HG02642 (cell line): Measurements from ENCODE around the gene UBE2I.
"Not testable (repeated sequence)": the region's sequence is repeated elsewhere in the genome, so short reads cannot be mapped to it uniquely, and the experiment has no call there.

ENCODE experiments used
- ATAC-seq: cut with Tn5 transposase; IDR thresholded peaks from one replicate; pipeline ENCODE4 v1.9.1; 2021; ENCODE audit warnings: mild to moderate bottlenecking; ENCODE audit not compliant: unreplicated experiment, poor library complexity

The UBE2I gene

DNA sequence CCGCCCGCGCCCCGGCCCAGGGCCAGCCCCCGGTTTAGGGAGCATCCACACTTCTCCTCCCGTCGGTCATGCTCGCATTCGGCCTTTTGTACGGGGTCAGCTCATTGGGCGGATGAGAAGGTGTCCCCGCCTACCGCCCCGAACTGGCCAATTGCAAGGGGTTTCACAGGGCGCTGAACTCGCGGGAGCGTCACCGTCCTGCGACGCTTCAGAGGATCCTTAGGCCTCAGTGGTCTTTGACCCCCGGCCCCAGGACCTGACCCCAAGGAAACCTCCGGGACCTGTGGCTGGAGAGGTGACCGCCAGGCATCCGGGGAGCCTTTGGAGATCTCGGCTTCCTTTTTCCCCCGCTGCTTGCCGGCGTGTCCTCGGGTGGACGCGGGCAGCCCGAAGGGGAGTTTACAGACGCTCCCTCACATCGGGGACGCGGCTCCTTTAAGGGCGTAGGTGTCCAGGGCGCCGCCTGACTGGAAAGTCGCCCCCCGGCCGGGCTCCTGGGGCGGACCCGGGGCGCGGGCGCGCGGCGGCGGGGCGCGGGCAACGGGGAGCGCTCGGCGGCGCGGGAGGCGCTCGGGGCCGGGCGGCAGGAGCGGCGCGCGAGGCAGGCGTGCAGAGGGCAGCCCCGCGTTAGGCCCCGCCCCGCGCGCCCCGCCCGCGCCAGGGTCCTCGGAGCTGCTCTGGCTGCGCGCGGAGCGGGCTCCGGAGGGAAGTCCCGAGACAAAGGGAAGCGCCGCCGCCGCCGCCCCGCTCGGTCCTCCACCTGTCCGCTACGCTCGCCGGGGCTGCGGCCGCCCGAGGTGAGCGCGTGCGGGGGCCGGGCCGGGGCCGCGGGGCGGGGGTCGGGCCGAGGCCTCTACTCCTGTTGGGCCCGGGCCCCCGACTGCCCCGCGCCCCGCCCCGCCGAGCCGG is at the start of gene UBE2I:
UBE2I (plus strand) TSS at position 660 of the 909 bp plus-strand sequence. CDS start 4,395 bp downstream, outside the sequence.
- peak; percentile 70 for ATAC-seq

- no peak for ATAC-seq
These were observed 49.7 kb upstream of the UBE2I start for GRCh38 chr16:1259760-1260068.

DNA sequence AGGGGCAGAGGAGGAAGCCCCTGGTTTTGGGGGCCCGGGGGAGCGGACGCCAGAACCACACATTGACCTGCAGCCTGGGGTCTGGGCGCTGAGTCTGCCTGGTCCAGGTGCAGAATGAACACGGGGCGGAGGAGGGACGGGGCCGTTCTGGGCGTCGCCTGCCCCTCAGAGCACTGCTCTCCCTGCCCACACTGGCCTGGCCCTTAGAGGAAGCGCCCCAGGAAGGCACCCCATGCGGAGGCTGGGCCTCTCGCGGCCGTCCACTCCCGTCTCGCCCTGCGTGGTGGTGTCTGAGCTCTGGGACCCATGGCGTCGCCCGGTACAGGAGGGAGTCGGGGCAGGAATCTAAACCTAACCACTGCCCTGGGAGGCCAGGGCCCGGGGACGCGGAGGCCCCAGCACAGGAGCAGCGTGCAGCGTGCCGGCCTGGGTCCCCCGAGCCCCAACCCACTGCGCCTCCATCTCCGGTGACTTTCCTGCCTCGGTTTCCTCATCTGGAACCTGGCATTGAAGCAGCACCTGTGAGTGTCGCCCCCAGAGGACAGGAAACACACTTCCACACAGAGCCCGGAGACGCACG is 49.2 kb upstream of the UBE2I start:
- ATAC-seq: no peak

DNA sequence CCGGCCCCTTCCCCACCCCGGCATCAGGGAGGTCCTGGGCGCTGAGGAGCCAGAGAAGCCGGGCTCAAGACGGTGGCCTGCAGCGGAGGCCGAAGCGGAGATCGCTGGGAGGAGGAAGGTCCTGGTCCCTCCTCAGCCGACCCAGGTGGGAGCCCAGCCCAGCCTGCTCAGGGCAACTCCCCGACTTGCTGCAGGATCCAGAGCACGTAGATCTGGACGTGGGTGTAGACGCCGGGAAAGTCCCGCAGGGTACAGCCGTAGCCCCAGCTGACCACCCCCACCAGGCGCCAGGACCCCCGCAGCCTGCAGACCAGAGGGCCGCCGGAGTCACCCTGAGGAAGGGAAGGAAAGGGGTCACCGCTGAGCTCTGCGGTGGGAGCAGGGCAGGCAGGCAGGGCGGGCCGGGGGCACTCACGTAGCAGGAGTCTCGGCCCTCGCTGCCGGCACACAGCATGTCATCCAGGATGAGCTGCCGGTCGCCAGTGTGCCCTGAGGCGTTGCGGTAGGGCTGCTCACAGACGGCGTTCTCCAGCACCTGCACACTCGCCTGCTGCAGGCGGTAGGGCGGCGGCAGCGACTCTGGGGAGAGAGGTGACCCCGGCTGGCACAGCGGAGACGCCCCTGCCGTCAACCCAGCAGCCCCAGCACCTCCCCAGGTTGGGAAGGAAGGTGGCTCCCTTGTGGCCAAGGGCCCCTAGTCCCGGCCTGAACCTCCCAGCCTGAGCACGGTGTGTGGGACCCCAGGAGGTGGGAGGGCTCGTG is 48.1 kb upstream of the UBE2I start:
- ATAC-seq: no peak

DNA sequence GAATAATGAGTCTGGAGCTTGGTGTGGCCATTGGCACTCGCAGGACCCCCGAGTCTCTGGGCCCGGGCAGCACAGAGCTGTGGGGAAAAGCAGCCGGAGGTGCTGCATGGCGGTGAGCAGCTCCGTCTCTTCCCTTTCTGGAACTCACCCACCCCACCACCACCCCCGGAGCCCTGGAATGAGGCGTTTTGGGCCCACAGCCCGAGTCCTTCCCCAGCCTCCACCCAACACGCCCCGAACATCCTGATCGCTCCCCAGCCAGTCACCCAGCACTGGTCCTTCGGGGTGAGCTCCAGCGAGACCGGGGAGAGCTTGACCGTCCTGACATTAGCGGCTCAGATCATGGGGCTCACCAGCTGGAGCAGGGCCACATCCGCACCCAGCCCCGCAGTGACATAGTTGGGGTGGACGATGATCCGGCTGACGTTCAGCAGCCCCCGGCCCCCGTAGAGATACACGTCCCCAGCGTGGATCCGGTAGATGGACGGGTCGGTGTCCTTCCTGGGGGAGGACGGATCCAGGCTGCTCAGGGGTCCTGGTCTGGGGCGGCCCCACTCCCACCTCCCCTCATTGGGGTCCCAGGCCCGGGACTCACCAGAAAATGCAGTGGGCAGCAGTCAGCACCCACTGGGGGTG is 47.1 kb upstream of the UBE2I start:
- ATAC-seq: no peak

GRCh38 chr16:1262846-1263221 is 46.6 kb upstream of the UBE2I start:
- no peak for ATAC-seq

DNA sequence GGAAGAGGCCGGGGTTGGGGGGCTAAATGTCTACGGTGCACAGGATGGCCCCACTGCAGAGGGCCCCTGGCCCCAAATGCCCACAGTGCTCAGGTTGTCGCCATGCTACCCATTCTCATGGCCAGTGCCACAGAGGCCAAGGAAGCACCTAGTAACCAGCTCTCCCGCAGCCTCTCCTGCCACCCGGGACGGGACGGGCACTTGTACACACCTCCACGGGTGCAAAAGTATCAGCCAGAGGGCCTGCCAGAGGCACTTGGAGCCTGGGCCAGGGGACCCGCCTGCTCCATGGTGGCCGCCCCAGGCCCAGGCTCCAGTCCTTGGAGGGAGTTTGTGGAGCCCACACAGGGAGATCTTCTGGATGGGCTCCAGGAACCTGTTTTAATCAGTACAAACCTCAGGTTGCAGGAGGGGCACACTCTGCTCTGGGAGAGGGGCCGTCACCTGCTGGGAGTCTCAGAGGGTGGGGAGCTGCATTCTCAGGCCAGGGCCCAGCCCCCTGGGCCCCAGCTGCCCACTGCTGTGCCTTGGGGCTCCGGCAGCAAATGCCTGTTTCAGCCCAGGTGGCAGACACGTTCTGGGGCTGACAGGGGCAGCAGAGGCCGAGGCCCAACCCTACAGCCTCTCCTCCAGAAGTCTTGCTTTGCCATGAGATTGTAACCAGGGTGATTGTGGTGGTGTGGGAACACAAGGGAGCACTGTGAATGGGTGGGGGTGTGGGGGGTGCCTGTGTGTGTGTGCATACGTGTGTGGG is 45.7 kb upstream of the UBE2I start:
- no peak for ATAC-seq

DNA sequence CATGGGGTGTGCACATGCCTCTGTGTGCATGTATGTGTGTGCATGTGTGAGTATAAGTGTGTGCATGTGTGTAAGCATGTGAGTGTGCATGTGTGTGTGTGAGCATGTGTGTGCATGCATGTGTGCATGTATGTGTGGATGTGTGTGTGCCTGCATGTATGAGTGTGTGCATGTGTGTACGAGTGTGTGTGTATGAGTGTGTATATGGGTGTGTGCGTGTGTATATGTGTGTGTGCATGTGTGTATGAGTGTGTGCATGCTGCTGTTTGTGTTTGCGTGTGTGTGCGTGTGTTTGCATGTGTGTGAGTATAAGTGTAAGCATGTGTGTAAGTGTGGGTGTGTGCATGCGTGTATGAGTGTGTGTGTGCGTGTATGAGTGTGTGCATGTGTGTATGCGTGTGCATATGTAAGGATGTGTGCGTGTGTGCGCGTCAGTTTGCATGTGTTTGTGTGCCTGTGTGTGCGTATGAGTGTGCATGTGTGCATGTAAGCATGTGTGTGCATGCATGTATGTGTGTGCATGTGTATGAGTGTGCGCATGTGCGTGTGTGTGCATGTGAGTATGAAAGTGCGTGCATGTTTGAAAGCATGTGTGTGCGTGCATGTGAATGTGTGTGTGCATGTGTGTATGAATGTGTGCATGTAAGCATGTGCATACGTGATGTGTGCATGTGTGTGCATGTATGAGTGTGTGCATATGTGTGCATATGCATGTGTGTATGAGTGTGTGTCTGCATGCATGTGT is 44.9 kb upstream of the UBE2I start:
- no peak for ATAC-seq

- ATAC-seq: no peak
These were observed 44.3 kb upstream of the UBE2I start for GRCh38 chr16:1265090-1265630.

- ATAC-seq: no peak
These were observed 43.6 kb upstream of the UBE2I start for GRCh38 chr16:1265826-1266225.

- not testable (repeated sequence) for ATAC-seq
These were observed 40.0 kb upstream of the UBE2I start for GRCh38 chr16:1269418-1269817.

DNA sequence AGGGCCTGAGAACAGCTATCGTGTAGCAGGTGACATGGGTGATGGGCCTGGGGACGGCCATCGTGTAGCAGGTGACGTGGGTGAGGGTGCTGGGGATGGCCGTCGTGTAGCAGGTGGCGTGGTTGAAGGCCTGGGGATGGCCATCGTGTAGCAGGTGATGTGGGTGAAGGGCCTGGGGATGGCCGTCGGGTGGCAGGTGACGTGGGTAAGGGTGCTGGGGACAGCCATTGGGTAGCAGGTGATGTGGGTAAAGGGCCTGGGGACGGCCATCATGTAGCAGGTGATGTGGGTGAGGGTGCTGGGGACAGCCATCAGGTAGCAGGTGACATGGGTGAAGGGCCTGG is 38.1 kb upstream of the UBE2I start:
- no peak for ATAC-seq

- not testable (repeated sequence) for ATAC-seq
These were observed 37.6 kb upstream of the UBE2I start for GRCh38 chr16:1271724-1272413.

- no peak for ATAC-seq
These were observed 36.8 kb upstream of the UBE2I start for GRCh38 chr16:1272453-1273198.

- no peak for ATAC-seq
These were observed 35.6 kb upstream of the UBE2I start for GRCh38 chr16:1273816-1274215.

DNA sequence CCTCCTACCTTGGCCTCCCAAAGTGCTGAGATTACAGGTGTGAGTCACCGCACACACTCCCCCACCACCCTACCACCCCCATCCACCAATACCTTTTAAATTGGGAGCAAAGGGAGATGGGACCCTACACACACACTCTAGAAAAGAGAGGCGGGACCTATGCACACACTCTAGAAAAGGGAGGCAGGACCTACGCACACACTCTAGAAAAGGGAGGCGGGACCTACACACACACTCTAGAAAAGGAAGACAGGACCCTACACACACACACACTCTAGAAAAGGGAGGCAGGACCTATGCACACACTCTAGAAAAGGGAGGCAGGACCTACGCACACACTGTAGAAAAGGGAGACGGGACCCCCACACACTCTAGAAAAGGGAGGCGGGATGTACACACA is 34.7 kb upstream of the UBE2I start:
- ATAC-seq: no peak

DNA sequence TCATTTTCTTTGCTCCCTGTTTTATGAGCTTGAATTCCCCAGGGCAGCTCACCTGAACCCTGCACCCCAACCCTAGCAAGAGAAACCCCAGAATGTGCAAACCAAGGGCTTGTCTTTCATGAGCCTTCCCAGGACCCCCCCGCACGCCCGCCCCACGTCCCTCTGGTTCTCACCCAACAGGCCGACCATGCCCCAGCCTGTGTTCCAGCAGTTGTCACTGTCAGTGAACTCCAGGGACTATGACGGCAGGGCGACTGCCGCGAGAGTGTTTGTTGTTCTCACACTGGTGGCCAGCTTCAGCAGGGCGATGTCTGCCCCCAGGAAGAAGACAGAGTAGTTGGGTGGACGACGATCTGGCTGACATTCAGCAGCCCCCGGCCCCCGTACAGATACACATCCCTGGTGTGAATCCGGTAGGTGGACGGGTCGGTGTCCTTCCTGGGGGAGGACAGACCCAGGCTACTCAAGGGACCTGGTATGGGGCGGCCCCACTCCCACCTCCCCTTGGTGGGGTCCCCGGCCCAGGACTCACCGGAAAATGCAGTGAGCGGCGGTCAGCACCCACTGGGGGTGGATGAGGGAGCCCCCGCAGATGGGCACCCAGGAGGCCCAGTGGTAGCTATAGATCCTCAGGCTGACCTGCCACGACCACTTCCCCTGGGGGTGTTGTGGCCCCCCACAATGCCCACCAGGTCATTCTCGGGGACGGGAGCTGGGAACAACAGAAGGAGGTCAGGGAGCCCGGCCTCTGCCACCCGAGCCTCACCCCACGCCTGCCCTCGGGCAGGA is 33.5 kb upstream of the UBE2I start:
- no peak for ATAC-seq
